Thymus (tissue), 11 donors: ENCODE results near the gene TENM3. TPM values are rescaled to one million over a fixed set of nuclear protein-coding genes. Genes with fewer than 3 reads are reported as not detected.

Experiments used
- DNase-seq, 9 donors: peaks; one replicate each; pipeline ENCODE4 v3.0.0-alpha.2; 2013; ENCODE audit warnings: low spot score in 9 of 9, low read depth in 6 of 9, missing footprints in 1 of 9
- H3K27ac ChIP-seq, 2 donors: one replicate each; pipeline ENCODE4 v1.5.1; 2013; ENCODE audit warnings: control low read depth in 1 of 2, low read depth in 1 of 2, low read length in 1 of 2, mild to moderate bottlenecking in 1 of 2, moderate library complexity in 1 of 2
- H3K27me3 ChIP-seq, 2 donors: one replicate each; pipeline ENCODE4 v1.5.1; 2013; ENCODE audit warnings: low read length in 1 of 2; ENCODE audit not compliant: control insufficient read depth in 2 of 2, insufficient read depth in 1 of 2
- H3K36me3 ChIP-seq, 2 donors: one replicate each; pipeline ENCODE4 v1.5.1; 2013; ENCODE audit warnings: low read length in 1 of 2, mild to moderate bottlenecking in 1 of 2, moderate library complexity in 1 of 2; ENCODE audit not compliant: control insufficient read depth in 2 of 2, insufficient read depth in 2 of 2
- H3K4me1 ChIP-seq, 2 donors: one replicate each; pipeline ENCODE4 v1.5.1; 2013; ENCODE audit warnings: low read length in 2 of 2; ENCODE audit not compliant: control insufficient read depth in 2 of 2, insufficient read depth in 2 of 2
- H3K4me3 ChIP-seq, 2 donors: one replicate each; pipeline ENCODE4 v1.5.1; 2013; ENCODE audit warnings: low read length in 2 of 2, control low read depth in 1 of 2, mild to moderate bottlenecking in 1 of 2
- H3K9me3 ChIP-seq, 2 donors: one replicate each; pipeline ENCODE4 v1.5.1; 2013; ENCODE audit warnings: low read length in 1 of 2, mild to moderate bottlenecking in 1 of 2; ENCODE audit not compliant: control insufficient read depth in 2 of 2, insufficient read depth in 1 of 2
- WGBS: extraction: QIAGEN DNeasy Blood & Tissue Kit; methylation state at CpG from one replicate; pipeline ENCODE4 v1.1.7; 2013; 5-methylcytosine and 5-hydroxymethylcytosine counted together
- polyA plus RNA-seq: library from polyadenylated mRNA; stranded (reverse); fragments of 200-250 nt; gene quantifications from one replicate; pipeline ENCODE4 v1.2.3, GENCODE V29; 2013
- total RNA-seq: library from RNA; stranded (reverse); fragments of 120-200 nt; gene quantifications from one replicate; pipeline ENCODE4 v1.2.4, GENCODE V29; 2013
- donor health status: healthy.

TENM3 gene
- total and polyA plus RNA-seq, 2 donors: 2.1 to 9.5 TPM

DNA sequence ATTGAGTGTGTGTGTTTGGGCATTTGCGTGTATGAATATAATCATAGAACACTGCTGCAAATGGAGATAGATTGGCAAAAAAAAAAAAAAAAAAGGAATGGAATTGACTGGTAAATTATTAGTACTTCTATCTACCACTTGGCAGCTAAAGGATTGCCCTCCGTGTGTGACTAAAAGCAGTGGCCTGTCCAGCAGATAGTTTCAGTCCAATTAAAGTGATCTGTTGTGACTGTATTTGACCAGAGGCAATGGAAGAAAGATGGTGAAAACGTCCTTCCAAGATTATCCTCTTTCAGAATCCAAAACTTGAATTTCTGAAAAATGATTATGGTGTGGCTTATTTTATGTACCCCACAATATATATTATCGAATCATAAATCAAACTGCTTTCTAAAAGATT is 19.5 kb upstream of the TENM3 start:
- no peaks in the 10 kb centered on the region for H3K4me1 ChIP-seq
- H3K4me3 ChIP-seq: no peak overlapping the region
- WGBS: 92% methylated on average over 4 of the region's 4 CpGs
- no peaks in the 10 kb centered on the region for H3K9me3 ChIP-seq
- DNase-seq: no peak
- H3K36me3 ChIP-seq: no peaks in the 10 kb centered on the region
- no peak overlapping the region for H3K27ac ChIP-seq
- no peaks in the 10 kb centered on the region for H3K27me3 ChIP-seq

DNA sequence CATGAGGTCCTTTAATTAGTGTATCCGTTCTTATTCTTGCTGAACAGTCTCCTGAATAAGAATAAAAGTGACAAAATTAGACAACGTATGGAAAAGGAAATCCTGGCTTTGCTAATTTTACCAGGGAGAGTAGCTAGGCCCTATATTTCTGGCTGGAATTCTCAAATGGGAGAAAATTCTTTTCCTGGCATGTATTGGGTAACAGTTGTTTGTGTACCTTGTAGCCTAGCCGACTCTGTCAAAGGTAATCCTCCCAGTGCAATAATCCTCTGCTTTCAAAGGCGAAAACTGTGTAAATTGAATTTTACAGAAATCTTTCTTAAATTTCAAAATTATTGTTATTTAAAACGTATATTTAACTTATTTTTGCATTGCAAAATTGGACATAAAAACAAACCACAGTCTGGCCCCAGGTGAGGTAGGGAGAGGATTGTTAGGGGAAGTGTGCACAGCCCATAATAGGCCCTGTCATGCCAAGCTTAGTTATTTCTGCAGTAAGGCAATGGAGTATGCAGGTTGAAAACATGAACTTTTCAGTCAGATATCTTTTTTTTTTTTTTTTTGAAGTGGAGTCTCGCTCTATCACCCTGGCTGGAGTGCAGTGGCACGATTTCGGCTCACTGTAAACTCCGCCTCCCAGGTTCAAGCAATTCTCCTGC is 18.9 kb upstream of the TENM3 start:
- no peaks in the 10 kb centered on the region for H3K36me3 ChIP-seq
- no peaks in the 10 kb centered on the region for H3K4me1 ChIP-seq
- no peaks in the 10 kb centered on the region for H3K27me3 ChIP-seq
- H3K4me3 ChIP-seq: no peak overlapping the region
- WGBS: 90% methylated on average over 9 of the region's 9 CpGs
- no peak overlapping the region for H3K27ac ChIP-seq
- DNase-seq: no peak
- H3K9me3 ChIP-seq: no peaks in the 10 kb centered on the region

DNA sequence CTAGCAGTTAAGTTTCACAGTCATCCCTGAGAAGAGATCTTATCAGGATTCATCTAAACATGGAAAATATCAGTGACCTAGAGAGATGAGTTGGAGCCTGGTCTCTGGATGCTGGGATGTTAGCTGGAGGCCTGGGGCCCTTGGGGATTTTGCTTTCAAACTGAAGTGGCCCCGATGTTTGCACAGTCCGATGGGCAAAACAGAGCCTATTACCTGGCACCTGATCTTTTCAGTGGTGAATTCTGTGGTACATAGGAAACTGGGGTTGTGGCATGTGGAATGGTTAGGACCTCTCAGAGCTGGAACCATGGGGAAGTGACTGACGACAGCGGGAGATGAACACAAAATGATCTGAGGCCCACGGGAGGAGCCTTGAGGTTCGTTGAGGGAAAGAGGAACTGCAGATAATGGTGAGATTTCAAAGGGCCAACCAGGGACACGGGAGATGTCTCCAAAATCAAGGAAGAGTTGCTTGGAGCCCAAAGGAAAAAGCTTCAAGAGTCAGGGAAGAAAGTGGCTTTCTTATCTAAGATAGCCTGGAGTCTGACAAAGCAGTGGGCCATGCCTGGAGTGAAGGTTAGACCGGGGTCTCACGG is 17.8 kb upstream of the TENM3 start:
- 89% methylated on average over 9 of the region's 9 CpGs for WGBS
- H3K9me3 ChIP-seq: no peaks in the 10 kb centered on the region

GRCh38 chr4:182227611-182228010 is 15.6 kb upstream of the TENM3 start:
- no peaks in the 10 kb centered on the region for H3K9me3 ChIP-seq
- 94% methylated on average over 6 of the region's 6 CpGs for WGBS
- no peak overlapping the region for H3K4me3 ChIP-seq
- no peaks in the 10 kb centered on the region for H3K36me3 ChIP-seq
- H3K27ac ChIP-seq: no peak overlapping the region
- no peaks in the 10 kb centered on the region for H3K27me3 ChIP-seq
- H3K4me1 ChIP-seq: no peaks in the 10 kb centered on the region
- DNase-seq: no peak

More for the DNA sequence above, 17.8 kb upstream of the TENM3 start:
- H3K4me3 ChIP-seq: no peak overlapping the region
- H3K27me3 ChIP-seq: no peaks in the 10 kb centered on the region
- no peak for DNase-seq
- H3K4me1 ChIP-seq: no peaks in the 10 kb centered on the region
- H3K36me3 ChIP-seq: no peaks in the 10 kb centered on the region
- H3K27ac ChIP-seq: no peak overlapping the region

DNA sequence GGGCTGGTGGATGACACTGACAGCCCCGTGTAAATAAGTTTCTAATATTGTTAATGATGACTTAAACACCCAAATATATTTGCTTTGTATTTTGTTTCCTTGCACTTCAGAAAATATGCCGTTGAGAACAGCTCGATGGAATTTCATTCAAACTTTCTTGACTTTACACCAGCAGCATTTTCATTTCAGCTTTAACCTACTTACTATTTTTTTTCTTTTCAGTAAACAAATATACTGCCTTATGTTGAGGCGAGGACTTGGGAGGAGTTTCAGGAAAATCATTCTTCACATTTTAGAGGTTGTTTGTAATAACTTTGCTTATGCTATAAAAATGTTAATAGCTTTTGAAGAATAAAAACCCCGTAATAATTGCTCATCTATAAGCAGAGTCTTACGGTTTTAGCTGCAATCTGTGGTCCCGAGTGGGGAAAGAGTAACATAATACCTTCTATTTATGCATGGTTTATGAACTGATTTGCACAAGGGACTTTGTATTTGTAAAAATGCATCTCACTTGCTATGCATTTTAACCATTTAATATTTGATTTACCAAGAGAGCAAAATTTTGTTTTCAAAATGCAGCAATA is 14.1 kb upstream of the TENM3 start:
- H3K27me3 ChIP-seq: no peaks in the 10 kb centered on the region
- no peaks in the 10 kb centered on the region for H3K4me1 ChIP-seq
- no peak for DNase-seq
- 92% methylated on average over 7 of the region's 7 CpGs for WGBS
- H3K4me3 ChIP-seq: no peak overlapping the region
- H3K9me3 ChIP-seq: no peaks in the 10 kb centered on the region
- no peaks in the 10 kb centered on the region for H3K36me3 ChIP-seq
- no peak overlapping the region for H3K27ac ChIP-seq

DNA sequence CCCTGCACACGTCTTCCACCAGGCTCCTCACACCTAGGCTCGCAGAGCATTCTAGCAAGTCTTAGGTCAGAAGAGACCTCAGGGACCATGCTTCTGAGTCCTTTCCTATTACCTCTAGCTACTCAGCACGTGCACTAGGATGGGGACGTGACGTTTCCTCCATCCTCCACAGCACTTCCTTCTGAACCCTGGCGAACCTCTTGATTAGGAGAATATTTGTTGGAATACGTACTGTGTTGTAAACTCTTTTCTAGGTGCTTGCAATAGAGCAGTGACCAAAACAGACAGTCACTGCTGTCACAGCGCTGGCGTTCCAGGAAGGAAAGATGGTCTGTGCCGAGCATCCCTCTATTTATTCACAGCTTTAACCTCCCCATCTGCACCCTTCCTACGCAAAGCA is 12.9 kb upstream of the TENM3 start:
- H3K27me3 ChIP-seq: no peaks in the 10 kb centered on the region
- no peaks in the 10 kb centered on the region for H3K36me3 ChIP-seq
- WGBS: 84% methylated on average over 11 of the region's 11 CpGs
- no peak for DNase-seq
- H3K9me3 ChIP-seq: no peaks in the 10 kb centered on the region
- no peaks in the 10 kb centered on the region for H3K4me1 ChIP-seq
- no peak overlapping the region for H3K27ac ChIP-seq
- no peak overlapping the region for H3K4me3 ChIP-seq

- Histone ChIP-seq H3K4me3 (no peak overlapping the region), H3K36me3 (no peaks in the 10 kb centered on the region), H3K9me3 (no peaks in the 10 kb centered on the region), H3K27ac (no peak overlapping the region), H3K4me1 (no peaks in the 10 kb centered on the region), H3K27me3 (no peaks in the 10 kb centered on the region)
- DNase-seq: no peak
- WGBS: 85% methylated on average over 4 of the region's 4 CpGs
These were observed 12.1 kb upstream of the TENM3 start for GRCh38 chr4:182231080-182231479.

DNA sequence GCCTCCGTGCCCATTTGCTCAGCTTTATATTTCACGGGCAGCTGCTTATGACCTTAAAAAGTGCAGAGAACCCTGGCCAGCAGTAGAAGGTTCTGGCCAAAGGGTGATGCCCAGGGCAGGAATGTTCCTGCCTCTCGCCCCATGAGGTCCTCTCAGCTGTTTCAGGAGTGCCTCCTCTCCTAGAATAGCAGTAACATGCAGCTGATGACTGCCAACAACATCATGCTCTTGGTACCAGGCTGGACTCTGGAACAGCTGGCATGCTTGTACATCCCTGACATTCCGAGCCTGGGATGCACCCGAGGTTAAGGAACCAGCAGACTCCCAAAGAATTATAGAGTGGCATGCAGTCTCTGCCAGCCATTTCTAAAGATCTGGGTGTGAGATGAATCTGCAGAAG is 11.7 kb upstream of the TENM3 start:
- no peak overlapping the region for H3K4me3 ChIP-seq
- H3K36me3 ChIP-seq: no peaks in the 10 kb centered on the region
- DNase-seq: no peak
- H3K4me1 ChIP-seq: no peaks in the 10 kb centered on the region
- H3K9me3 ChIP-seq: no peaks in the 10 kb centered on the region
- WGBS: 85% methylated on average over 5 of the region's 5 CpGs
- no peak overlapping the region for H3K27ac ChIP-seq
- H3K27me3 ChIP-seq: no peaks in the 10 kb centered on the region

GRCh38 chr4:182233310-182234090 is 9.7 kb upstream of the TENM3 start:
- Histone ChIP-seq H3K36me3 (no peaks in the 10 kb centered on the region), H3K4me1 (no peaks in the 10 kb centered on the region), H3K27ac (no peak overlapping the region), H3K4me3 (no peak overlapping the region), H3K27me3 (no peaks in the 10 kb centered on the region), H3K9me3 (no peaks in the 10 kb centered on the region)
- 90% methylated on average over 12 of the region's 12 CpGs for WGBS
- DNase-seq: no peak
